ENCODE results near the gene AGPAT1.

- TF ChIP-seq EZH2 (conservative IDR thresholded peaks at IDR 0.05; ENCODE audit: low read depth, low read length) (no peak), TARDBP (CRISPR knock-in tag; IDR thresholded peaks at IDR 0.05) (no peak), CTCF (CRISPR knock-in tag; IDR thresholded peaks at IDR 0.05) (no peak), ZNF431 (CRISPR knock-in tag; IDR thresholded peaks at IDR 0.05; ENCODE audit: borderline replicate concordance, low read depth) (no peak), RFXAP (CRISPR knock-in tag; IDR thresholded peaks at IDR 0.05; ENCODE audit: borderline replicate concordance) (no peak), SRF (IDR thresholded peaks at IDR 0.05; ENCODE audit: low read depth, low read length) (no peak)
Measured at GRCh38 chr6:32194388-32194787, 18.5 kb upstream of the AGPAT1 start.
